ENCODE results near the gene JARID2. TPM values are rescaled to one million over a fixed set of nuclear protein-coding genes. Genes with fewer than 3 reads are reported as not detected.

The JARID2 gene
- total RNA-seq, 2 experiments from 2014 or later, result 25.4 to 25.5 TPM

DNA sequence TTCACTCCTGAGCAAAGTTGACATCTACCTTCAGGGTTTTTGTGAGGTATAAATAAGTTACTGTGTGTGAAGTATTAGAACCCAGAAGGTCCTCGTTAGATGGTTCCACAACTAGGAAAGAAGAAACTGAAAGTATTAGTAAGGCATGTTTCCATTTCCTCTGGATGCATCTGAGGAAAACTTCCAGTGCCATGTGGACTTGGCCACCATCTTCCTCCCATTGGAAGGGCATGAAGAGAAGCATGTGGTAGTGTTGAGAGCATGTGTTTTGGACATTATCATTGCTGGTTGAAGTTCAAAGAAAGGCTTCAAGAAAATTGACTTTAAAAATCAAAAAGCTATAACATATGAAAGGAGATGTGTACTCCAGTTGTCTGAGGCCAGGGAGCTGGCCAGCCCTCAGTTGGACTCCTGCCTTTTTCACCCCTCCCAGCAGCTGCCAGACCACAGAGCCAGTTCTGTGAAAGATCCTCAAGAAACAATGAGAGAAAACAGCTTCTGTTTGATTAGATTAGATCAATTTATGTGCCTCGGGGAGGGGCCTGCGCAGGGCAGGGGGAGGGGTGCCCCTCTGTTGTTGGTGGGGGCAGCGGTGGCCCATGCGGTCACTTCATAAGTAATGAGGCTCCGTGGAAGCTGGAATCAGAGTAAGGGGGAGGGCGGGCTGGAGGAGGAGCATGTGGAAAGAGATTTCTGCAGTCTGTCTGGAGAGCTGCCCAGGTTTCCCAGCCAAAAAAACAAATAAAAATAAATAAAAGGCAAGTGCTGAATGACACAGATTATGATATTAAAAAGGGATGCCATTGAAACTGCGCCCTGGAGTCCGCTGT lies 154.0 kb downstream of the JARID2 start:
- Mint-ChIP-seq H3K36me3 (ENCODE audit: low read depth) (no peaks in the 10 kb centered on the region), H3K4me1 (ENCODE audit: low read depth) (peaks cover 81% of the 10 kb centered on the region), H3K9me3 (no peaks in the 10 kb centered on the region), H3K27ac (peak overlapping the region; percentile 56), H3K27me3 (no peaks in the 10 kb centered on the region), H3K4me3 (peak overlapping the region; percentile 59)
- POLR2A ChIA-PET, result interaction anchor here (0.9 kb wide), 1 partner anchor 114 kb away, joined by 3 read pairs; no protein-coding TSS in a partner anchor
- TF ChIP-seq, protein P1, sequence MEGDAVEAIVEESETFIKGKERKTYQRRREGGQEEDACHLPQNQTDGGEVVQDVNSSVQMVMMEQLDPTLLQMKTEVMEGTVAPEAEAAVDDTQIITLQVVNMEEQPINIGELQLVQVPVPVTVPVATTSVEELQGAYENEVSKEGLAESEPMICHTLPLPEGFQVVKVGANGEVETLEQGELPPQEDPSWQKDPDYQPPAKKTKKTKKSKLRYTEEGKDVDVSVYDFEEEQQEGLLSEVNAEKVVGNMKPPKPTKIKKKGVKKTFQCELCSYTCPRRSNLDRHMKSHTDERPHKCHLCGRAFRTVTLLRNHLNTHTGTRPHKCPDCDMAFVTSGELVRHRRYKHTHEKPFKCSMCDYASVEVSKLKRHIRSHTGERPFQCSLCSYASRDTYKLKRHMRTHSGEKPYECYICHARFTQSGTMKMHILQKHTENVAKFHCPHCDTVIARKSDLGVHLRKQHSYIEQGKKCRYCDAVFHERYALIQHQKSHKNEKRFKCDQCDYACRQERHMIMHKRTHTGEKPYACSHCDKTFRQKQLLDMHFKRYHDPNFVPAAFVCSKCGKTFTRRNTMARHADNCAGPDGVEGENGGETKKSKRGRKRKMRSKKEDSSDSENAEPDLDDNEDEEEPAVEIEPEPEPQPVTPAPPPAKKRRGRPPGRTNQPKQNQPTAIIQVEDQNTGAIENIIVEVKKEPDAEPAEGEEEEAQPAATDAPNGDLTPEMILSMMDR (IDR thresholded peaks at IDR 0.05), result no peak
- no peak for DNase-seq
- CTCF ChIA-PET, result interaction anchor here (0.7 to 2.0 kb wide), 4 partner anchors 9 to 41 kb away, joined by 3 to 9 read pairs (median 4); no protein-coding TSS in a partner anchor
- intact Hi-C loops (cut with micrococcal nuclease), result loop anchor here (10.0 kb wide), 1 partner anchor 145 kb away; no protein-coding TSS in a partner anchor
- no peak for ATAC-seq

DNA sequence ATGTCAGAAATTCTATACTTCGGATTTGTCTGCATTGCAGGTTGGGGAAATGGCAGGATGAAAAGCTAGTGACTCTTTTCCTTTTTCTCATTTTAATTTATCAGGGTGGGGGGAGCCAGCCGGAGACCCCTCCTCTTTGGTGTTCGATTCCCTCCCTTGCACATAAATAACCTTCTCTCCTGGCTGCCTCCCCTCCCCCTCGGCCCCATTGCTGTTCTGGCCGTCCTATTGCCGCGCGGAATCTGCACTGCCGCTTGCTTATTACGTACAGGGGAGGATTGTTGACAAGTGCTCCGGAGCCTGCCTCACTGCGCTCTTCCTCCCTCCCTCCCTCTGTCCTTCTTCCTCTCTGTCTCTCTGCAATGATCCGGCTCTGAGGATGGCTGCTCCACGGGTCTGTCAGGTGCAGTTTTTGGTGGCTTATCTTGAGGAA lies 154.7 kb downstream of the JARID2 start:
- CTCF ChIA-PET, result interaction anchor here (0.7 to 2.0 kb wide), 5 partner anchors 9 to 39 kb away, joined by 3 to 9 read pairs (median 3); no protein-coding TSS in a partner anchor
- POLR2A ChIA-PET, result interaction anchor here (0.6 kb wide), 1 partner anchor 76 kb away, joined by 3 read pairs; no protein-coding TSS in a partner anchor
- Mint-ChIP-seq H3K4me3 (peak overlapping the region; percentile 59), H3K4me1 (ENCODE audit: low read depth) (peaks cover 81% of the 10 kb centered on the region), H3K9me3 (no peaks in the 10 kb centered on the region), H3K27me3 (no peaks in the 10 kb centered on the region), H3K36me3 (ENCODE audit: low read depth) (no peaks in the 10 kb centered on the region), H3K27ac (peak overlapping the region; percentile 56)
- TF ChIP-seq, protein P1 (IDR thresholded peaks at IDR 0.05), result no peak
- peak; percentile 55 for ATAC-seq
- DNase-seq, result peak; percentile 69
- intact Hi-C loops (cut with micrococcal nuclease), result no loop called here

DNA sequence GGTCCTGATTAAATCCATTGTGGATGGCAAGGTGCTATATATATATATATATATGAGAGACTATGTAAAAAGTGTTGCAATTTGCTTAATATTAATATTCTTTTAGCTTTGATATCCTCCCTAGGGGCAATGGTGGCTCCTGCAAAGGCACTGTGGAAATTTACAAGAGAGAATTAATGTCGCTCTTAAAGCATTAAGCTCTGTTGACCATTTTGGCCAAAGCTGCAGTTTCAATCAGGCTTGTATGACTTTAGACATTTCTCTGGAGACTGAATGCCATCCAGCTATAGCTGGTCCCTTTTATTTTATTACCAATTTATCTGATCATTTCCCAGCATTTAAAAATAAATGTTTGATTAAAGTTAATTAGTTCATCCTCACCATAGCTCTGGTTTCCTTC lies 155.3 kb downstream of the JARID2 start:
- ChIA-PET CTCF (interaction anchor here (1.2 to 2.6 kb wide), 4 partner anchors 13 to 38 kb away, joined by 3 to 9 read pairs (median 6); no protein-coding TSS in a partner anchor), POLR2A (interaction anchor here (0.6 kb wide), 1 partner anchor 77 kb away, joined by 3 read pairs; no protein-coding TSS in a partner anchor)
- H3K9me3 Mint-ChIP-seq, result no peaks in the 10 kb centered on the region
- peaks cover 86% of the 10 kb centered on the region for H3K4me1 Mint-ChIP-seq (ENCODE audit: low read depth)
- peak overlapping the region; percentile 56 for H3K27ac Mint-ChIP-seq
- DNase-seq (no peak), ATAC-seq (no peak)
- TF ChIP-seq, protein P1 (IDR thresholded peaks at IDR 0.05), result no peak
- no peaks in the 10 kb centered on the region for H3K27me3 Mint-ChIP-seq
- no peaks in the 10 kb centered on the region for H3K36me3 Mint-ChIP-seq (ENCODE audit: low read depth)
- peak overlapping the region; percentile 59 for H3K4me3 Mint-ChIP-seq
- intact Hi-C loops (cut with micrococcal nuclease), result no loop called here

DNA sequence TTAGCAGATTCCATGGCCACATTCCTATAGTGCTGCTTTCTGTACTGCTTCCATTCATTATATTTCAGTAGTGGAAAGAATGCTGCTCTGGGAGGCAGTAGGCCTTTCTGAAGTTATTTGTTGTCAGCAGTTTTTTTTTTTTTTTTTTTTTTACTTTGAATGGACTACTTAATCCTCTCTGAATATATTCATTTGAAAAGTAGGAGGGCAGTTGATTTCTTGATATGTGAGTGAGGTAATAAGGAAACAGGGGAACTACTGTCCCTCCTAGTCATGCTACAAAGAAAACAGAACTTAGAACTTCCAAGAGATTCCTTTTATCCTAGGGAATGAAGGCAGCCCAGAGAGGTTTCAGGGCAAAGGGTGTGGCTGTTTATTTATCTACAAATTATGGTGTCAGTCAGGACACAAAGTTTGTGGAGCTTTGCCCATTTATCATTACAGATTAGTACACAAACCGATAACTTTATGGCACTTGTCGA lies 155.9 kb downstream of the JARID2 start:
- ChIA-PET POLR2A (interaction anchor here (1.5 kb wide), 1 partner anchor 24 kb away, joined by 3 read pairs; no protein-coding TSS in a partner anchor), CTCF (interaction anchor here (1.4 to 2.6 kb wide), 3 partner anchors 20 to 40 kb away, joined by 3 to 9 read pairs (median 5); no protein-coding TSS in a partner anchor)
- DNase-seq (no peak), ATAC-seq (no peak)
- TF ChIP-seq, protein P1 (IDR thresholded peaks at IDR 0.05), result no peak
- Mint-ChIP-seq H3K27me3 (no peaks in the 10 kb centered on the region), H3K9me3 (no peaks in the 10 kb centered on the region), H3K4me3 (no peak overlapping the region), H3K4me1 (ENCODE audit: low read depth) (peaks cover 90% of the 10 kb centered on the region), H3K27ac (no peak overlapping the region), H3K36me3 (ENCODE audit: low read depth) (no peaks in the 10 kb centered on the region)
- intact Hi-C loops (cut with micrococcal nuclease), result no loop called here
